ENCODE measurements around the gene TNFAIP8L2.

TNFAIP8L2 gene

GRCh38 chr1:151131701-151132334, 24.6 kb upstream of the TNFAIP8L2 start:
- TF ChIP-seq CTCF (conservative IDR thresholded peaks at IDR 0.05; ENCODE audit: low read length), result no peak
- H3K4me3 ChIP-seq (ENCODE audit: low read length), result peak overlapping the region; percentile 53
- DNase-seq (ENCODE audit: low read depth), result no peak

- H3K4me3 ChIP-seq (ENCODE audit: low read length), result no peak overlapping the region
- TF ChIP-seq CTCF (conservative IDR thresholded peaks at IDR 0.05; ENCODE audit: low read length), result no peak
- DNase-seq (ENCODE audit: low read depth), result no peak
Measured at GRCh38 chr1:151132335-151133017, 24.0 kb upstream of the TNFAIP8L2 start.

- no peak for TF ChIP-seq CTCF (conservative IDR thresholded peaks at IDR 0.05; ENCODE audit: low read length)
- no peak overlapping the region for H3K4me3 ChIP-seq (ENCODE audit: low read length)
- no peak for DNase-seq (ENCODE audit: low read depth)
Measured at GRCh38 chr1:151133018-151133806, 23.2 kb upstream of the TNFAIP8L2 start.

GRCh38 chr1:151134396-151134795, 22.1 kb upstream of the TNFAIP8L2 start:
- TF ChIP-seq CTCF (conservative IDR thresholded peaks at IDR 0.05; ENCODE audit: low read length), result no peak
- no peak overlapping the region for H3K4me3 ChIP-seq (ENCODE audit: low read length)
- DNase-seq (ENCODE audit: low read depth), result no peak

GRCh38 chr1:151134991-151135390, 21.5 kb upstream of the TNFAIP8L2 start:
- TF ChIP-seq CTCF (conservative IDR thresholded peaks at IDR 0.05; ENCODE audit: low read length), result no peak
- H3K4me3 ChIP-seq (ENCODE audit: low read length), result no peak overlapping the region
- no peak for DNase-seq (ENCODE audit: low read depth)

- no peak for DNase-seq (ENCODE audit: low read depth)
- H3K4me3 ChIP-seq (ENCODE audit: low read length), result no peak overlapping the region
- no peak for TF ChIP-seq CTCF (conservative IDR thresholded peaks at IDR 0.05; ENCODE audit: low read length)
Measured at GRCh38 chr1:151135433-151136385, 20.7 kb upstream of the TNFAIP8L2 start.

Measured in AG10803 (cell line).